A549 (cell line): ENCODE results near the gene CCS. TPM values are rescaled to one million over a fixed set of nuclear protein-coding genes. Genes with fewer than 3 reads are reported as not detected.
A peak's percentile ranks its signal among the peaks of the same experiment; 100 is the strongest.

ENCODE experiments used
- ATAC-seq, 2 experiments: fragments of 200-7000 bp in 1 of 2; fragments of >200 bp in 1 of 2; cut with Nextera tagmentation in 1 of 2; cut with Tn5 transposase in 1 of 2; 3 replicates each; pipeline versions ENCODE4 v1.8.0 to v1.9.1; 2018 to 2020; ENCODE audit warnings: mild to moderate bottlenecking in 1 of 2, moderate library complexity in 1 of 2
- CTCF ChIA-PET: fragments of 300-600 bp; sonication (Branson Sonifier 250); formaldehyde crosslinking; extraction: SDS; loops from one replicate; lab custom pipeline; 2021; ENCODE audit warnings: antibody characterized with exemption, inconsistent platforms; lab: Yijun Ruan, JAX
- POLR2A ChIA-PET: fragments of 350-600 bp; formaldehyde crosslinking; extraction: SDS; loops from one replicate; lab custom pipeline; 2021; ENCODE audit warnings: antibody characterized with exemption, inconsistent platforms; lab: Yijun Ruan, JAX
- DNase-seq, 2 experiments: peaks; one replicate each; pipeline versions ENCODE4 v3.0.0 to v3.0.0-alpha.2; 2011 to 2016; ENCODE audit warnings: low read depth in 1 of 2, low spot score in 1 of 2
- FAIRE-seq: peaks from 2 replicates; lab custom pipeline; 2011; peaks lifted over from hg19 to GRCh38; lab: Jason Lieb, UNC
- H3K27ac ChIP-seq, 2 experiments: fragments of >200 bp; sonication (Bioruptor Twin); formaldehyde crosslinking; 3 replicates each; pipeline ENCODE4 v1.5.1; 2016 to 2017
- H3K4me1 ChIP-seq: fragments of >200 bp; sonication (Bioruptor Twin); formaldehyde crosslinking; 3 replicates; pipeline ENCODE4 v1.6.1; 2016
- H3K4me2 ChIP-seq: fragments of >200 bp; sonication (Bioruptor Twin); formaldehyde crosslinking; 3 replicates; pipeline ENCODE4 v1.6.1; 2016
- H3K4me3 ChIP-seq: fragments of >200 bp; sonication (Bioruptor Twin); formaldehyde crosslinking; 3 replicates; pipeline ENCODE4 v1.5.1; 2016
- H3K9me3 ChIP-seq: fragments of >200 bp; sonication (Bioruptor Twin); formaldehyde crosslinking; 3 replicates; pipeline ENCODE4 v1.6.1; 2016
- CHD2 ChIP-seq: fragments of 150-350 bp; IDR thresholded peaks from 2 replicates; pipeline ENCODE4 v1.6.1; 2014; ENCODE audit warnings: low read length; ENCODE audit not compliant: partially characterized antibody
- E2F6 ChIP-seq: IDR thresholded peaks from 2 replicates; pipeline ENCODE4 v1.6.1; 2012; ENCODE audit warnings: low read depth, borderline replicate concordance
- EHF ChIP-seq: fragments of 250-450 bp; sonication (Bioruptor Pico); IDR thresholded peaks from 2 replicates; pipeline ENCODE4 v1.5.0; 2020; ENCODE audit warnings: mild to moderate bottlenecking
- ESRRA ChIP-seq: fragments of 150-350 bp; IDR thresholded peaks from 2 replicates; pipeline ENCODE4 v1.6.1; 2014; ENCODE audit warnings: mild to moderate bottlenecking, low read length, borderline replicate concordance
- FOXS1 ChIP-seq: fragments of 250-450 bp; sonication (Bioruptor Pico); IDR thresholded peaks from 2 replicates; pipeline ENCODE4 v1.5.0; 2020; ENCODE audit warnings: mild to moderate bottlenecking, moderate library complexity
- GATA3 ChIP-seq: IDR thresholded peaks from 2 replicates; pipeline ENCODE4 v1.6.1; 2012; ENCODE audit warnings: borderline replicate concordance
- HEYL ChIP-seq: fragments of 250-450 bp; sonication (Bioruptor Pico); IDR thresholded peaks from 2 replicates; pipeline ENCODE4 v1.8.0; 2021; ENCODE audit warnings: mild to moderate bottlenecking, moderate library complexity
- HMGXB4 ChIP-seq: fragments of 250-450 bp; sonication (Bioruptor Pico); IDR thresholded peaks from 2 replicates; pipeline ENCODE4 v1.5.0; 2021; ENCODE audit warnings: mild to moderate bottlenecking, moderate library complexity, borderline replicate concordance
- HOXA7 ChIP-seq: fragments of 250-450 bp; sonication (Bioruptor Pico); IDR thresholded peaks from 2 replicates; pipeline ENCODE4 v1.5.0; 2020; ENCODE audit warnings: mild to moderate bottlenecking, moderate library complexity
- MAZ ChIP-seq: fragments of 150-350 bp; IDR thresholded peaks from 2 replicates; pipeline ENCODE4 v1.6.1; 2014; ENCODE audit warnings: antibody characterized with exemption, low read depth, low read length, borderline replicate concordance
- NPAS2 ChIP-seq: fragments of 250-450 bp; sonication (Bioruptor Pico); IDR thresholded peaks from 2 replicates; pipeline ENCODE4 v1.8.0; 2022; ENCODE audit warnings: mild to moderate bottlenecking, moderate library complexity, borderline replicate concordance
- PHF8 ChIP-seq: fragments of 200-600 bp; sonication (generic); IDR thresholded peaks from 2 replicates; pipeline ENCODE4 v1.6.1; 2016; ENCODE audit warnings: low read depth, mild to moderate bottlenecking, antibody characterized with exemption, moderate library complexity, borderline replicate concordance
- POLR2AphosphoS2 ChIP-seq: conservative IDR thresholded peaks from 2 replicates; pipeline ENCODE4 v1.6.1; 2012; ENCODE audit warnings: low read length, improper control_type of control experiment, inconsistent platforms
- RAD21 ChIP-seq, 2 experiments: fragments of >200 bp in 1 of 2; sonication (Bioruptor Twin) in 1 of 2; formaldehyde crosslinking in 1 of 2; IDR thresholded peaks in 1 of 2; conservative IDR thresholded peaks in 1 of 2; 2 replicates in 1 of 2; 3 replicates in 1 of 2; pipeline ENCODE4 v1.6.1; 2012 to 2018; ENCODE audit warnings: inconsistent platforms in 1 of 2
- RARB ChIP-seq: fragments of 250-450 bp; sonication (Bioruptor Pico); IDR thresholded peaks from 2 replicates; pipeline ENCODE4 v1.8.0; 2021; ENCODE audit warnings: mild to moderate bottlenecking, moderate library complexity
- RCOR1 ChIP-seq: fragments of 150-350 bp; IDR thresholded peaks from 2 replicates; pipeline ENCODE4 v1.6.1; 2014; ENCODE audit warnings: antibody characterized with exemption, low read length, low read depth
- REST ChIP-seq: fragments of 200-600 bp; sonication (generic); IDR thresholded peaks from 2 replicates; pipeline ENCODE4 v1.6.1; 2016; ENCODE audit warnings: antibody characterized with exemption, mild to moderate bottlenecking, moderate library complexity
- RFX5 ChIP-seq: fragments of 450-650 bp; IDR thresholded peaks from 2 replicates; pipeline ENCODE4 v1.7.1; 2014; ENCODE audit warnings: antibody characterized with exemption, mild to moderate bottlenecking, moderate library complexity
- USF2 ChIP-seq: fragments of 450-650 bp; IDR thresholded peaks from 2 replicates; pipeline ENCODE4 v1.6.1; 2014; ENCODE audit warnings: antibody characterized with exemption
- ZC3H11A ChIP-seq: fragments of 450-650 bp; IDR thresholded peaks from 2 replicates; pipeline ENCODE4 v1.6.1; 2014; ENCODE audit warnings: antibody characterized with exemption, mild to moderate bottlenecking
- ZFP36 ChIP-seq: fragments of 450-650 bp; IDR thresholded peaks from 2 replicates; pipeline ENCODE4 v1.6.1; 2014; ENCODE audit warnings: borderline replicate concordance; ENCODE audit not compliant: partially characterized antibody
- ZNF302 ChIP-seq: fragments of 250-450 bp; sonication (Bioruptor Pico); IDR thresholded peaks from 2 replicates; pipeline ENCODE4 v1.9.0; 2021; ENCODE audit warnings: inconsistent platforms, mild to moderate bottlenecking, moderate library complexity
- ZSCAN20 ChIP-seq: fragments of 250-450 bp; sonication (Bioruptor Pico); IDR thresholded peaks from 2 replicates; pipeline ENCODE4 v1.8.0; 2022; ENCODE audit warnings: mild to moderate bottlenecking, moderate library complexity
- WGBS: methylation state at CpG from one replicate; pipeline ENCODE4 v1.1.6; 2017; ENCODE audit errors: missing lambda C conversion rate; 5-methylcytosine and 5-hydroxymethylcytosine counted together
- polyA plus RNA-seq, 4 experiments: library from polyadenylated mRNA; depleted of rRNA in 3 of 4; stranded (reverse); fragments of >200 nt; fragmentation: RNase III in 1 of 4; extraction: RNeasy Plus Mini Kit Qiagen cat#74134 plus additional on column Dnase treatment in 1 of 4; gene quantifications; 2 replicates in 3 of 4; 3 replicates in 1 of 4; pipeline ENCODE4 v1.2.3, GENCODE V29; 2011 to 2017
- TF ChIP-seq, protein P1 (sequence below): fragments of 150-350 bp; IDR thresholded peaks from 2 replicates; pipeline ENCODE4 v1.6.1; 2014; ENCODE audit warnings: low read depth, mild to moderate bottlenecking, low read length
- TF ChIP-seq, protein P2 (sequence below): IDR thresholded peaks from 2 replicates; pipeline ENCODE4 v1.6.1; 2012

CCS gene
- polyA plus RNA-seq, 2 of the 4 experiments (the other 2 are of a cell fraction), result 18.3 to 46.5 TPM

DNA sequence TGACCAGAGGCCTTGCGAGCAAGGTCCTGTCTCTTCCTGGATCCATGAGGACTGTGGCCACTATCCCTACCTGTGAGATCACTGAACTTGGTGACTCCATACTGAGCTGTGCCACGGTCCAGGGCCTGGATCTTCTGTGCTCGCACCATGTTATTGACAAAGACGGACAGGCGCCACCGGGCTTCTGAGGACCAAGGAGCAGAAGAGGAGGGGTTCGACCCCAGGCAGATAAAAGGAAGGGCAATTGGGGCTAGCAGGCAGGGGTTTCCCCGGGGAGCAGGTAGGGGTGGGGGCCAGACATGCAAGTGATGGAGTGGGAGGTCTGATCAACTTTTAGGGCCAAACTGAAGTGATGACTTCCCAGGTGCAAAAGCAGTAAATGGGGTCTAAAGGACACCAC, 26.8 kb upstream of the CCS start:
- Histone ChIP-seq H3K4me3 (no peak overlapping the region), H3K4me1 (peaks cover 5% of the 10 kb centered on the region; the same call in 1 of the 3 replicates), H3K4me2 (no peak overlapping the region), H3K9me3 (no peaks in the 10 kb centered on the region), H3K27ac (no peak overlapping the region)
- TF ChIP-seq PHF8 (no peak), RARB (CRISPR knock-in tag) (no peak), EHF (CRISPR knock-in tag) (no peak), CHD2 (no peak), POLR2AphosphoS2 (no peak), ZC3H11A (no peak), ZNF302 (CRISPR knock-in tag) (no peak), ZFP36 (no peak), MAZ (no peak), NPAS2 (CRISPR knock-in tag) (no peak), E2F6 (no peak), HOXA7 (no peak), USF2 (no peak), RFX5 (no peak), ESRRA (no peak), RCOR1 (no peak)
- TF ChIP-seq, protein P1, sequence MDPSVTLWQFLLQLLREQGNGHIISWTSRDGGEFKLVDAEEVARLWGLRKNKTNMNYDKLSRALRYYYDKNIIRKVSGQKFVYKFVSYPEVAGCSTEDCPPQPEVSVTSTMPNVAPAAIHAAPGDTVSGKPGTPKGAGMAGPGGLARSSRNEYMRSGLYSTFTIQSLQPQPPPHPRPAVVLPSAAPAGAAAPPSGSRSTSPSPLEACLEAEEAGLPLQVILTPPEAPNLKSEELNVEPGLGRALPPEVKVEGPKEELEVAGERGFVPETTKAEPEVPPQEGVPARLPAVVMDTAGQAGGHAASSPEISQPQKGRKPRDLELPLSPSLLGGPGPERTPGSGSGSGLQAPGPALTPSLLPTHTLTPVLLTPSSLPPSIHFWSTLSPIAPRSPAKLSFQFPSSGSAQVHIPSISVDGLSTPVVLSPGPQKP, result no peak
- TF ChIP-seq, protein P2, sequence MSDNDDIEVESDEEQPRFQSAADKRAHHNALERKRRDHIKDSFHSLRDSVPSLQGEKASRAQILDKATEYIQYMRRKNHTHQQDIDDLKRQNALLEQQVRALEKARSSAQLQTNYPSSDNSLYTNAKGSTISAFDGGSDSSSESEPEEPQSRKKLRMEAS, result no peak
- ATAC-seq, result no peak
- ChIA-PET CTCF (interaction anchor here (1.0 kb wide), 1 partner anchor 26 kb away, joined by 3 read pairs; no protein-coding TSS in a partner anchor), POLR2A (no interaction called here)
- no peak for FAIRE-seq
- WGBS, result 73% methylated on average over 8 of the region's 8 CpGs
- DNase-seq, result no peak

- peak overlapping the region; percentile 99 for H3K4me2 ChIP-seq
- H3K27ac ChIP-seq, result peak overlapping the region; percentile 80 to 87; a peak in 5 of 6 replicates
- peaks cover 5% of the 10 kb centered on the region; the same call in 1 of the 3 replicates for H3K4me1 ChIP-seq
- H3K4me3 ChIP-seq, result peak overlapping the region; percentile 68
- FAIRE-seq (no peak), ATAC-seq (peak in 1 of 2 experiments; percentile 8; a peak in 1 of 6 replicates), DNase-seq (no peak)
- ChIA-PET CTCF (interaction anchor here (0.9 to 2.5 kb wide), 7 partner anchors 10 to 137 kb away, joined by 3 to 16 read pairs (median 4); partner anchors contain the start of genes CCDC87, CCS, RBM14 and RBM4B), POLR2A (interaction anchor here (1.8 to 2.2 kb wide), 3 partner anchors 22 to 71 kb away, joined by 5 to 10 read pairs (median 9); partner anchors contain the start of genes RBM14, RBM4 and ZDHHC24)
- WGBS, result 87% methylated on average over 15 of the region's 15 CpGs
- no peaks in the 10 kb centered on the region for H3K9me3 ChIP-seq
- TF ChIP-seq, protein P2, result no peak
- TF ChIP-seq POLR2AphosphoS2, result no peak
- no peak for TF ChIP-seq HEYL (CRISPR knock-in tag)
- TF ChIP-seq RAD21 (conservative IDR thresholded peaks at IDR 0.05 in 1 of 2, IDR thresholded peaks at IDR 0.05 in 1 of 2), result no peak
- no peak for TF ChIP-seq FOXS1 (CRISPR knock-in tag)
- no peak for TF ChIP-seq REST
- TF ChIP-seq ZSCAN20 (CRISPR knock-in tag), result no peak
- no peak for TF ChIP-seq GATA3
- no peak for TF ChIP-seq RARB (CRISPR knock-in tag)
- TF ChIP-seq HMGXB4 (CRISPR knock-in tag), result no peak
Measured at GRCh38 chr11:66567787-66568123, 25.2 kb upstream of the CCS start.
